NCI-H2196 (cell line): Measurements from ENCODE around the gene DNAJB2.

Source experiments
- DNase-seq: peaks from one replicate; lab custom pipeline; 2025; ENCODE audit not compliant: unreplicated experiment; lab: John Stamatoyannopoulos, UW

The DNAJB2 gene

GRCh38 chr2:219279151-219279915, at the start of gene DNAJB2:
Gene DNAJB2 (plus strand): TSS chr2:219279366. CDS start chr2:219279834, 468 bp downstream.
- DNase-seq = peak; percentile 98

GRCh38 chr2:219230059-219230540, 49.1 kb upstream of the DNAJB2 start:
- peak; percentile 22 for DNase-seq

- no peak for DNase-seq
These were observed 44.8 kb upstream of the DNAJB2 start for GRCh38 chr2:219234331-219234730.

GRCh38 chr2:219243291-219243761, 35.8 kb upstream of the DNAJB2 start:
- DNase-seq = no peak

- DNase-seq = no peak
These were observed 34.4 kb upstream of the DNAJB2 start for GRCh38 chr2:219244789-219245147.

- DNase-seq = peak; percentile 96
These were observed 33.8 kb upstream of the DNAJB2 start, which contains the start of the genes GLB1L and STK16 for GRCh38 chr2:219245148-219245898. Gene GLB1L (minus strand): TSS chr2:219245444. CDS start chr2:219243573, 1,871 bp downstream. Gene STK16 (plus strand): TSS chr2:219245479. CDS start chr2:219246000, 521 bp downstream.

GRCh38 chr2:219245899-219246230, 33.3 kb upstream of the DNAJB2 start:
- no peak for DNase-seq

GRCh38 chr2:219246559-219246958, 32.6 kb upstream of the DNAJB2 start:
- DNase-seq = no peak

- no peak for DNase-seq
These were observed 31.2 kb upstream of the DNAJB2 start for GRCh38 chr2:219247678-219248642.

- DNase-seq = no peak
These were observed 30.3 kb upstream of the DNAJB2 start for GRCh38 chr2:219248845-219249202.

- peak; percentile 92 for DNase-seq
These were observed 29.8 kb upstream of the DNAJB2 start for GRCh38 chr2:219249203-219249980.

- no peak for DNase-seq
These were observed 29.0 kb upstream of the DNAJB2 start for GRCh38 chr2:219250049-219250781.

GRCh38 chr2:219251656-219252055, 27.5 kb upstream of the DNAJB2 start:
- no peak for DNase-seq

- DNase-seq = no peak
These were observed 27.1 kb upstream of the DNAJB2 start for GRCh38 chr2:219252084-219252483.

- no peak for DNase-seq
These were observed 26.6 kb upstream of the DNAJB2 start for GRCh38 chr2:219252570-219252899.

GRCh38 chr2:219252900-219253752, 26.0 kb upstream of the DNAJB2 start, which contains the start of gene TUBA4B:
Gene TUBA4B (plus strand): TSS chr2:219253243. CDS start chr2:219253408, 165 bp downstream.
- DNase-seq = peak; percentile 40

GRCh38 chr2:219253753-219254589, 25.2 kb upstream of the DNAJB2 start, which contains the start of gene TUBA4A:
Gene TUBA4A (minus strand): TSS chr2:219253918. CDS start chr2:219253858, 60 bp downstream.
- peak; percentile 90 for DNase-seq
